GM10847 (cell line): ENCODE data around the gene OR1F1.

ENCODE experiments used
- POLR2A ChIP-seq: IDR thresholded peaks from 2 replicates; pipeline ENCODE4 v1.6.1; 2011; ENCODE audit not compliant: insufficient read length; ENCODE audit errors: extremely low read depth

OR1F1 gene

GRCh38 chr16:3246002-3246401 is 58.0 kb downstream of the OR1F1 start:
- TF ChIP-seq POLR2A = no peak

GRCh38 chr16:3246876-3247275 is 58.9 kb downstream of the OR1F1 start:
- no peak for TF ChIP-seq POLR2A

GRCh38 chr16:3248596-3248995 is 60.6 kb downstream of the OR1F1 start:
- no peak for TF ChIP-seq POLR2A

GRCh38 chr16:3249020-3249419 is 61.0 kb downstream of the OR1F1 start:
- TF ChIP-seq POLR2A = no peak

- TF ChIP-seq POLR2A = no peak
Measured at GRCh38 chr16:3249451-3249850, 61.4 kb downstream of the OR1F1 start.

GRCh38 chr16:3252967-3253366 is 65.0 kb downstream of the OR1F1 start:
- no peak for TF ChIP-seq POLR2A

GRCh38 chr16:3254309-3254708 is 66.3 kb downstream of the OR1F1 start:
- no peak for TF ChIP-seq POLR2A
